ENCODE measurements around the gene GSTA3. TPM values are rescaled to one million over a fixed set of nuclear protein-coding genes. Genes with fewer than 3 reads are reported as not detected.
"Not testable (repeated sequence)": the region's sequence is repeated elsewhere in the genome, so short reads cannot be mapped to it uniquely, and the experiment has no call there.

GSTA3 gene
- not detected for total RNA-seq

GRCh38 chr6:52909531-52909930, at the start of gene GSTA3:
Gene GSTA3 (minus strand): TSS chr6:52909698. CDS start chr6:52905834, 3,864 bp downstream.
- ATAC-seq (ENCODE audit: low read depth) = no peak
- POLR2A ChIA-PET = no interaction called here
- Mint-ChIP-seq H3K9me3 (peaks cover 1% of the 10 kb centered on the region), H3K36me3 (no peaks in the 10 kb centered on the region), H3K27me3 (peaks cover 7% of the 10 kb centered on the region), H3K27ac (no peak within 1 kb of the TSS), H3K4me1 (no peaks in the 10 kb centered on the region), H3K4me3 (no peak within 1 kb of the TSS)
- no peak for DNase-seq

- Mint-ChIP-seq H3K36me3 (no peaks in the 10 kb centered on the region), H3K4me3 (no peak overlapping the region), H3K27me3 (peaks cover 2% of the 10 kb centered on the region), H3K9me3 (no peaks in the 10 kb centered on the region), H3K4me1 (no peaks in the 10 kb centered on the region), H3K27ac (no peak overlapping the region)
- DNase-seq (no peak), ATAC-seq (ENCODE audit: low read depth) (no peak)
- POLR2A ChIA-PET = no interaction called here
These were observed 49.2 kb upstream of the GSTA3 start for GRCh38 chr6:52958546-52959255.

- POLR2A ChIA-PET = no interaction called here
- no peaks in the 10 kb centered on the region for H3K4me1 Mint-ChIP-seq
- H3K27ac Mint-ChIP-seq = no peak overlapping the region
- peaks cover 3% of the 10 kb centered on the region for H3K27me3 Mint-ChIP-seq
- H3K4me3 Mint-ChIP-seq = no peak overlapping the region
- ATAC-seq (ENCODE audit: low read depth) = no peak
- no peaks in the 10 kb centered on the region for H3K9me3 Mint-ChIP-seq
- DNase-seq = no peak
- H3K36me3 Mint-ChIP-seq = no peaks in the 10 kb centered on the region
These were observed 46.4 kb upstream of the GSTA3 start for GRCh38 chr6:52955871-52956270.

GRCh38 chr6:52953911-52954839, 44.7 kb upstream of the GSTA3 start:
- no peaks in the 10 kb centered on the region for H3K36me3 Mint-ChIP-seq
- no peak overlapping the region for H3K27ac Mint-ChIP-seq
- ATAC-seq (ENCODE audit: low read depth) = no peak
- H3K27me3 Mint-ChIP-seq = peaks cover 8% of the 10 kb centered on the region
- no peak overlapping the region for H3K4me3 Mint-ChIP-seq
- DNase-seq = no peak
- H3K4me1 Mint-ChIP-seq = no peaks in the 10 kb centered on the region
- POLR2A ChIA-PET = no interaction called here
- H3K9me3 Mint-ChIP-seq = no peaks in the 10 kb centered on the region

GRCh38 chr6:52946306-52946705, 36.8 kb upstream of the GSTA3 start:
- Mint-ChIP-seq H3K9me3 (no peaks in the 10 kb centered on the region), H3K4me3 (no peak overlapping the region), H3K36me3 (no peaks in the 10 kb centered on the region), H3K4me1 (no peaks in the 10 kb centered on the region), H3K27me3 (peaks cover 28% of the 10 kb centered on the region), H3K27ac (no peak overlapping the region)
- POLR2A ChIA-PET = no interaction called here
- ATAC-seq (ENCODE audit: low read depth) (no peak), DNase-seq (no peak)

- POLR2A ChIA-PET; ATAC-seq (ENCODE audit: low read depth); H3K4me3 Mint-ChIP-seq; H3K27ac Mint-ChIP-seq; H3K36me3 Mint-ChIP-seq; H3K4me1 Mint-ChIP-seq; H3K9me3 Mint-ChIP-seq; DNase-seq: not testable (repeated sequence)
- H3K27me3 Mint-ChIP-seq = peaks cover 14% of the 10 kb centered on the region
These were observed 33.3 kb upstream of the GSTA3 start for GRCh38 chr6:52942821-52943220.

- no peak for ATAC-seq (ENCODE audit: low read depth)
- POLR2A ChIA-PET = no interaction called here
- H3K36me3 Mint-ChIP-seq = no peaks in the 10 kb centered on the region
- H3K27ac Mint-ChIP-seq = no peak overlapping the region
- H3K4me3 Mint-ChIP-seq = no peak overlapping the region
- no peaks in the 10 kb centered on the region for H3K4me1 Mint-ChIP-seq
- H3K9me3 Mint-ChIP-seq = no peaks in the 10 kb centered on the region
- peaks cover 14% of the 10 kb centered on the region for H3K27me3 Mint-ChIP-seq
- DNase-seq = no peak
These were observed 32.7 kb upstream of the GSTA3 start for GRCh38 chr6:52942221-52942620.

GRCh38 chr6:52937908-52938307, 28.4 kb upstream of the GSTA3 start:
- Mint-ChIP-seq H3K27ac (no peak overlapping the region), H3K4me1 (peaks cover 2% of the 10 kb centered on the region), H3K4me3 (no peak overlapping the region), H3K36me3 (no peaks in the 10 kb centered on the region), H3K9me3 (no peaks in the 10 kb centered on the region), H3K27me3 (peaks cover 8% of the 10 kb centered on the region)
- ATAC-seq (ENCODE audit: low read depth) (no peak), DNase-seq (no peak)
- POLR2A ChIA-PET = no interaction called here

- Mint-ChIP-seq H3K27me3 (peaks cover 6% of the 10 kb centered on the region), H3K36me3 (no peaks in the 10 kb centered on the region), H3K9me3 (no peaks in the 10 kb centered on the region), H3K27ac (no peak overlapping the region), H3K4me1 (peaks cover 2% of the 10 kb centered on the region), H3K4me3 (no peak overlapping the region)
- DNase-seq = no peak
- ATAC-seq (ENCODE audit: low read depth) = no peak
- POLR2A ChIA-PET = no interaction called here
These were observed 24.3 kb upstream of the GSTA3 start for GRCh38 chr6:52933778-52934177.

- POLR2A ChIA-PET = no interaction called here
- no peak overlapping the region for H3K27ac Mint-ChIP-seq
- ATAC-seq (ENCODE audit: low read depth) (no peak), DNase-seq (no peak)
- H3K36me3 Mint-ChIP-seq = no peaks in the 10 kb centered on the region
- no peak overlapping the region for H3K4me3 Mint-ChIP-seq
- H3K4me1 Mint-ChIP-seq = no peaks in the 10 kb centered on the region
- peaks cover 6% of the 10 kb centered on the region for H3K27me3 Mint-ChIP-seq
- no peaks in the 10 kb centered on the region for H3K9me3 Mint-ChIP-seq
These were observed 21.9 kb upstream of the GSTA3 start for GRCh38 chr6:52931351-52931750.

- POLR2A ChIA-PET = no interaction called here
- Mint-ChIP-seq H3K9me3 (no peaks in the 10 kb centered on the region), H3K27me3 (peaks cover 8% of the 10 kb centered on the region), H3K27ac (no peak overlapping the region), H3K4me1 (no peaks in the 10 kb centered on the region), H3K4me3 (no peak overlapping the region), H3K36me3 (no peaks in the 10 kb centered on the region)
- no peak for DNase-seq
- no peak for ATAC-seq (ENCODE audit: low read depth)
These were observed 20.0 kb upstream of the GSTA3 start for GRCh38 chr6:52929321-52930164.

- POLR2A ChIA-PET = no interaction called here
- no peak for DNase-seq
- no peak overlapping the region for H3K27ac Mint-ChIP-seq
- no peaks in the 10 kb centered on the region for H3K36me3 Mint-ChIP-seq
- peaks cover 5% of the 10 kb centered on the region for H3K27me3 Mint-ChIP-seq
- no peaks in the 10 kb centered on the region for H3K4me1 Mint-ChIP-seq
- H3K9me3 Mint-ChIP-seq = no peaks in the 10 kb centered on the region
- ATAC-seq (ENCODE audit: low read depth) = no peak
- H3K4me3 Mint-ChIP-seq = no peak overlapping the region
These were observed 18.0 kb upstream of the GSTA3 start for GRCh38 chr6:52927451-52927850.

- H3K27ac Mint-ChIP-seq = no peak overlapping the region
- H3K36me3 Mint-ChIP-seq = no peaks in the 10 kb centered on the region
- ATAC-seq (ENCODE audit: low read depth) (no peak), DNase-seq (no peak)
- no peak overlapping the region for H3K4me3 Mint-ChIP-seq
- H3K27me3 Mint-ChIP-seq = peaks cover 3% of the 10 kb centered on the region
- no peaks in the 10 kb centered on the region for H3K4me1 Mint-ChIP-seq
- POLR2A ChIA-PET = no interaction called here
- H3K9me3 Mint-ChIP-seq = no peaks in the 10 kb centered on the region
These were observed 16.7 kb upstream of the GSTA3 start for GRCh38 chr6:52925919-52926792.
